Astrocyte of the cerebellum (primary cell): Measurements from ENCODE around the gene BMF.

Experiments used
- DNase-seq: peaks from one replicate; pipeline ENCODE4 v3.0.0-alpha.2; 2011; ENCODE audit warnings: low read depth
- H3K4me3 ChIP-seq: 2 replicates; pipeline ENCODE4 v1.5.1; 2011; ENCODE audit warnings: mild to moderate bottlenecking, low read depth, low read length, moderate library complexity
- CTCF ChIP-seq: IDR thresholded peaks from 2 replicates; pipeline ENCODE4 v1.5.1; 2012; ENCODE audit warnings: low read length, low read depth, moderate library complexity, mild to moderate bottlenecking; ENCODE audit errors: missing control alignments
- in situ Hi-C: cut with HindIII; loops from 2 replicates; pipeline ENCODE4 v1.10.0; 2017; ENCODE audit warnings: low sequenced_read_pairs

BMF gene

GRCh38 chr15:40042791-40043320 lies 65.8 kb downstream of the BMF start:
- DNase-seq, result no peak
- in situ Hi-C loops, result no loop called here
- H3K4me3 ChIP-seq, result no peak overlapping the region
- no peak for TF ChIP-seq CTCF

GRCh38 chr15:40040770-40041169 lies 67.9 kb downstream of the BMF start:
- no peak for DNase-seq
- in situ Hi-C loops, result no loop called here
- H3K4me3 ChIP-seq, result no peak overlapping the region
- TF ChIP-seq CTCF, result no peak

- H3K4me3 ChIP-seq, result no peak overlapping the region
- no peak for TF ChIP-seq CTCF
- in situ Hi-C loops, result no loop called here
- DNase-seq, result no peak
Observed at GRCh38 chr15:40040293-40040635, 68.4 kb downstream of the BMF start.

- H3K4me3 ChIP-seq, result peak within 1 kb of the TSS; percentile 94
- no peak for TF ChIP-seq CTCF
- DNase-seq, result peak; percentile 86
- in situ Hi-C loops, result no loop called here
Observed at GRCh38 chr15:40038638-40039543, 69.8 kb downstream of the BMF start, which contains the start of gene SRP14. Gene SRP14, minus strand, starts transcription at chr15:40039181. Its CDS starts 65 bp downstream, at chr15:40039116.

GRCh38 chr15:40038275-40038637 lies 70.4 kb downstream of the BMF start:
- H3K4me3 ChIP-seq, result peak overlapping the region; percentile 94
- in situ Hi-C loops, result no loop called here
- TF ChIP-seq CTCF, result no peak
- DNase-seq, result no peak
